K562 (cell line): Measurements from ENCODE around the gene CNOT9. TPM values are rescaled to one million over a fixed set of nuclear protein-coding genes. Genes with fewer than 3 reads are reported as not detected.
A peak's percentile ranks its signal among the peaks of the same experiment; 100 is the strongest.

Experiments used
- ATAC-seq: fragments of 200-7000 bp; cut with Tn5 transposase; 3 replicates; pipeline ENCODE4 v1.9.1; 2020; ENCODE audit warnings: moderate library complexity
- BruUV-seq: library from RNA; stranded (reverse); fragments of 400-500 nt; replicated peaks from 2 replicates; lab custom pipeline; 2021; lab: Mats Ljungman, UMichigan
- CTCF ChIA-PET: fragments of 300-600 bp; formaldehyde crosslinking; extraction: SDS; loops from one replicate; lab custom pipeline; 2021; ENCODE audit warnings: low intra/inter-chr PET ratio; lab: Yijun Ruan, JAX
- POLR2A ChIA-PET: fragments of 300-600, 350-650 bp; sonication (Branson Sonifier 250); formaldehyde crosslinking; extraction: SDS; loops from one replicate; lab custom pipeline; 2021; ENCODE audit warnings: antibody characterized with exemption, inconsistent platforms; lab: Yijun Ruan, JAX
- DNase-seq, 4 experiments: peaks; one replicate each; pipeline versions ENCODE4 v3.0.0 to v3.0.0-alpha.2; 2011 to 2018; ENCODE audit warnings: low spot score in 3 of 4, mixed read lengths in 3 of 4; ENCODE audit errors: extremely low read depth in 1 of 4
- FAIRE-seq: peaks from 2 replicates; lab custom pipeline; 2011; peaks lifted over from hg19 to GRCh38; lab: Jason Lieb, UNC
- H2AFZ ChIP-seq: 2 replicates; pipeline ENCODE4 v1.6.0; 2011; ENCODE audit warnings: low read depth, low read length, control low read depth, inconsistent platforms
- H3K27ac ChIP-seq: fragments of 200-600 bp; 3 replicates; pipeline ENCODE4 v1.8.0; 2011; ENCODE audit warnings: low read depth, mild to moderate bottlenecking, control low read depth, inconsistent platforms, low read length, moderate library complexity, mixed read lengths; ENCODE audit errors: extremely low read depth
- H3K27me3 ChIP-seq, 2 experiments: fragments of 300-600 bp in 1 of 2; 2 replicates in 1 of 2; 3 replicates in 1 of 2; pipeline versions ENCODE4 v1.6.0 to v1.8.0; 2011; ENCODE audit warnings: inconsistent platforms in 2 of 2, low read length in 2 of 2, mild to moderate bottlenecking in 1 of 2, mixed read lengths in 1 of 2, moderate library complexity in 1 of 2; ENCODE audit not compliant: control insufficient read depth in 2 of 2, insufficient read depth in 2 of 2
- H3K36me3 ChIP-seq: fragments of 300-600 bp; 3 replicates; pipeline ENCODE4 v1.8.0; 2011; ENCODE audit warnings: mild to moderate bottlenecking, low read length, inconsistent platforms; ENCODE audit not compliant: control insufficient read depth, insufficient read depth
- H3K4me1 ChIP-seq, 2 experiments: fragments of 200-600 bp in 1 of 2; replicated peaks in 1 of 2; 2 replicates in 1 of 2; 3 replicates in 1 of 2; pipeline versions ENCODE4 v1.5.1 to v1.8.0; 2011; ENCODE audit warnings: inconsistent platforms in 2 of 2, low read length in 2 of 2, mild to moderate bottlenecking in 1 of 2, mixed read lengths in 1 of 2, moderate library complexity in 1 of 2; ENCODE audit not compliant: control insufficient read depth in 2 of 2, insufficient read depth in 2 of 2
- H3K4me2 ChIP-seq: 2 replicates; pipeline ENCODE4 v1.6.1; 2011; ENCODE audit warnings: low read length, control low read depth, inconsistent platforms, mixed read lengths; ENCODE audit not compliant: insufficient read depth
- H3K4me3 ChIP-seq: fragments of 200-600 bp; sonication (generic), shearing (Covaris generic); 2 replicates; pipeline ENCODE4 v1.5.1; 2016; ENCODE audit warnings: control low read depth, inconsistent platforms
- H3K79me2 ChIP-seq: fragments of 200-600 bp; 3 replicates; pipeline ENCODE4 v1.8.0; 2011; ENCODE audit warnings: low read length, inconsistent platforms; ENCODE audit not compliant: control insufficient read depth, insufficient read depth
- H3K9ac ChIP-seq, 2 experiments: 2 replicates each; pipeline versions ENCODE4 v1.6.0 to v1.6.1; 2011; ENCODE audit warnings: low read depth in 2 of 2, low read length in 2 of 2, control low read depth in 1 of 2, inconsistent platforms in 1 of 2, mild to moderate bottlenecking in 1 of 2, mixed read lengths in 1 of 2; ENCODE audit not compliant: insufficient read depth in 1 of 2
- H3K9me1 ChIP-seq: one replicate; pipeline ENCODE4 v1.6.0; 2011; ENCODE audit warnings: inconsistent platforms, mild to moderate bottlenecking, low read length, moderate library complexity; ENCODE audit not compliant: control insufficient read depth, insufficient read depth
- H3K9me3 ChIP-seq: replicated peaks from 2 replicates; pipeline ENCODE4 v1.5.1; 2011; ENCODE audit warnings: low read depth, low read length, inconsistent platforms; ENCODE audit not compliant: control insufficient read depth, insufficient read depth
- H4K20me1 ChIP-seq: replicated peaks from 2 replicates; pipeline ENCODE4 v1.6.1; 2011; ENCODE audit warnings: low read length, inconsistent platforms, mixed read lengths; ENCODE audit not compliant: control insufficient read depth, insufficient read depth
- BACH1 ChIP-seq: fragments of 200-800 bp; sonication (Bioruptor generic); IDR thresholded peaks from 2 replicates; pipeline ENCODE4 v1.6.1; 2016; ENCODE audit warnings: missing genetic modification characterization, missing compliant biosample characterization
- BCOR ChIP-seq: fragments of 450-650 bp; IDR thresholded peaks from 2 replicates; pipeline ENCODE4 v1.6.1; 2016
- CTCFL ChIP-seq: IDR thresholded peaks from 2 replicates; pipeline ENCODE4 v1.6.1; 2011; ENCODE audit warnings: borderline replicate concordance, low read depth, mild to moderate bottlenecking, moderate library complexity, low read length; ENCODE audit not compliant: insufficient read depth, poor library complexity, severe bottlenecking
- E2F5 ChIP-seq: sonication (generic); formaldehyde crosslinking; IDR thresholded peaks from 2 replicates; pipeline ENCODE4 v1.8.0; 2022; ENCODE audit warnings: mild to moderate bottlenecking, missing genetic modification reagents
- MED1 ChIP-seq: sonication (generic); formaldehyde crosslinking; IDR thresholded peaks from 2 replicates; pipeline ENCODE4 v1.8.1; 2023; ENCODE audit warnings: missing genetic modification reagents, borderline replicate concordance
- POLR2G ChIP-seq: fragments of 200-400 bp; formaldehyde crosslinking; IDR thresholded peaks from 2 replicates; pipeline ENCODE4 v1.6.1; 2017; ENCODE audit warnings: low read depth, mild to moderate bottlenecking, antibody characterized with exemption, low read length, moderate library complexity
- RBM25 ChIP-seq: fragments of 200-400 bp; formaldehyde crosslinking; IDR thresholded peaks from 2 replicates; pipeline ENCODE4 v1.6.1; 2018; ENCODE audit warnings: low read length, low read depth, moderate library complexity; ENCODE audit not compliant: severe bottlenecking
- TEAD4 ChIP-seq, 2 experiments: sonication (generic) in 1 of 2; formaldehyde crosslinking in 1 of 2; IDR thresholded peaks; 2 replicates each; pipeline versions ENCODE4 v1.6.1 to v1.8.0; 2012 to 2022; ENCODE audit warnings: borderline replicate concordance in 1 of 2, inconsistent platforms in 1 of 2, low read length in 1 of 2, mild to moderate bottlenecking in 1 of 2, missing genetic modification reagents in 1 of 2
- WGBS: fragments of 100-300 bp; shearing (Covaris generic); methylation state at CpG from one replicate; pipeline ENCODE4 v1.1.6; 2016; ENCODE audit warnings: low coverage, mixed read lengths; ENCODE audit not compliant: insufficient coverage; ENCODE audit errors: missing lambda C conversion rate; 5-methylcytosine and 5-hydroxymethylcytosine counted together
- in situ Hi-C: fragments of 300-500 bp; cut with MboI; formaldehyde crosslinking; loops from 4 replicates; pipeline ENCODE4 v1.15.0; 2018; ENCODE audit warnings: inconsistent platforms, mixed read lengths
- intact Hi-C: fragments of 100-400 bp; cut with micrococcal nuclease; formaldehyde crosslinking; loops from 2 replicates; pipeline ENCODE4 v1.14.2; 2022
- polyA plus RNA-seq, 8 experiments: library from polyadenylated mRNA; depleted of rRNA in 4 of 8; stranded (reverse) in 5 of 8; unstranded in 3 of 8; fragments of >200 nt; fragmentation: Nextera tagmentation in 2 of 8; fragmentation: Illumina TruSeq in 1 of 8; extraction: Ambion mirVana in 2 of 8; extraction: Trizol in 1 of 8; gene quantifications; 2 replicates each; pipeline versions ENCODE4 v1.2.1 to v1.2.3, GENCODE V29; 2011 to 2014; ENCODE audit warnings: inconsistent platforms in 1 of 8, missing spikeins in 1 of 8
- total RNA-seq, 7 experiments: library from RNA; depleted of rRNA in 6 of 7; stranded (reverse); fragments of >200 nt in 6 of 7; fragmentation: Illumina TruSeq in 2 of 7; extraction: Trizol in 2 of 7; gene quantifications; 2 replicates each; pipeline versions ENCODE4 v1.2.1 to v1.2.3, GENCODE V29; 2011 to 2021; ENCODE audit warnings: low replicate concordance in 1 of 7

The CNOT9 gene
- total and polyA plus RNA-seq, 9 of the 15 experiments (the other 6 are each of a cell fraction or from before 2014, with no cell fraction given) = 19.0 to 82.6 (median 46.7) TPM

DNA sequence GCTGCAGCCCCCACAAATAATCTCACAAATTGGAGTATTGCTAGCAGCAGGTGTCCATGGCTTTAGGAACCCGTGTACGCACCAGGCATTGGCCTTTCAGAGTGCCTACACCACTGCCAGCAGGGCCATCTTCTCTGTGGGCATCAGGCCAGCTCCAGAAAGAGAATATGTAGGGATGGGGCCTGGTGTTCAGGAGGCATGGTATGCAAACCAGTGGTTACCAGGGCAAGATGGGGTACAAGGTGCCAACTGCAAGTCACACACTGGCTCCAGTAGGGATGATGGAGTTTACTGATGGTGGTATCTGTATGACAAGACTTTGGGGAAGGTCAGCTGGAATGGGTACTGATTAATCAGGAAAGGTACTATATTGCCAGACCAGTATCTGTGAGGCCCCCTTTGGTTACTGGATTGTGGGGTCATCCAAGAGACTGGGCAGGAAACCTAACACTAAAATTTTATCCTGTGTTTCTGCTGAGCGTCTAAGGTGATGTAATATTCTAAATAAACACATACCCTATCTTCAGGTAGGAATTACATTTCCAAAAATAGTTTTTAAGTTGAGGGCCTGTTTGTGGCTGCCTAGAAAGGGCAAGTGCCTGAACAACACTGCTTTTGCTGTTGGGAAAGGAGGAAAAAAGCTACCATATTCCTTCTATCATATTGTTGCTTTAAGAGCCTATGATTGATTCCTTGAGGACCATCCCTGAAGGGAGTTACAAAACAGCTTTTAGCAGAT, 9.0 kb downstream of the CNOT9 start (continued):
- no peak for TF ChIP-seq CTCFL
- TF ChIP-seq E2F5 = no peak
- no peak for TF ChIP-seq MED1 (CRISPR knock-in tag)
- TF ChIP-seq BACH1 = no peak
- TF ChIP-seq TEAD4 (IDR thresholded peaks at IDR 0.05; ENCODE audit: low read length) = no peak
- no peak for TF ChIP-seq TEAD4 (CRISPR knock-in tag; IDR thresholded peaks at IDR 0.05; ENCODE audit: borderline replicate concordance)

GRCh38 chr2:218578272-218578877, 9.7 kb downstream of the CNOT9 start:
- no peak for FAIRE-seq
- 91% methylated on average over 3 of the region's 3 CpGs for WGBS

More at GRCh38 chr2:218578272-218578877, 9.7 kb downstream of the CNOT9 start:
- Histone ChIP-seq H3K27ac (no peak overlapping the region), H3K36me3 (peaks cover 56% of the 10 kb centered on the region), H3K4me2 (no peak overlapping the region), H3K9ac (no peak overlapping the region), H3K9me3 (no peaks in the 10 kb centered on the region), H3K79me2 (peaks cover 68% of the 10 kb centered on the region), H3K4me3 (no peak overlapping the region), H3K4me1 (no peaks in the 10 kb centered on the region; a peak in 1 of 5 replicates)
- in situ Hi-C loops = no loop called here
- CTCF ChIA-PET = no interaction called here
- POLR2A ChIA-PET = interaction anchor here (0.9 to 2.5 kb wide), 2 partner anchors 9 to 12 kb away, joined by 3 to 11 read pairs; no protein-coding TSS in a partner anchor
- ATAC-seq = no peak
- BruUV-seq = no TSS peak
- TF ChIP-seq RBM25 (peak; percentile 64), BCOR (peak; percentile 34; the same call in 1 of the 2 replicates), POLR2G (no peak)
- TF ChIP-seq, all 486 proteins: peak for 2
- intact Hi-C loops = no loop called here
- Histone ChIP-seq H3K27me3 (no peaks in the 10 kb centered on the region), H4K20me1 (no peaks in the 10 kb centered on the region), H3K9me1 (peaks cover 3% of the 10 kb centered on the region), H2AFZ (no peak overlapping the region)
- DNase-seq = no peak
